ENCODE measurements around the gene NAA60.
"Not testable (repeated sequence)": the region's sequence is repeated elsewhere in the genome, so short reads cannot be mapped to it uniquely, and the experiment has no call there.

NAA60 gene

DNA sequence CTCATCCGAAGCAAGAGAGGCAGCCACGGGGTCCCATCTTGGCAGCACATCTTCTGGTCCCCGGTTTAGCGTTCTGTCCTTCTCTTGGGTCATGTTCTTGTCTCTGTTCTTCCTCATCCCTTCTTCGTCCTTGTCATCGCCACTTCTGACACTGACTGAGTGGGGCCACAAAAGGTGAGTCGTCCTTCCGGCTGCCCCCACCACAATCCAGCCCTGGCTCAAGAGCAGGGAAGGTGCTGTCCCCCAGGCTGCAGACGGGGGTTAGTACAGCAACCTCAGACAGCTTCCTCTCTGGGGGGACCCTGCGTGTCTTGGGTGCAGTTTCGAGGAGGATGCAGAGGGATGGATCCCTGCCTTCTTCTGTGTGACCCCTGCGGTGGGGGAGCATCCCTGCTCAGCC is 21.8 kb downstream of the NAA60 start:
- no peak for DNase-seq

DNA sequence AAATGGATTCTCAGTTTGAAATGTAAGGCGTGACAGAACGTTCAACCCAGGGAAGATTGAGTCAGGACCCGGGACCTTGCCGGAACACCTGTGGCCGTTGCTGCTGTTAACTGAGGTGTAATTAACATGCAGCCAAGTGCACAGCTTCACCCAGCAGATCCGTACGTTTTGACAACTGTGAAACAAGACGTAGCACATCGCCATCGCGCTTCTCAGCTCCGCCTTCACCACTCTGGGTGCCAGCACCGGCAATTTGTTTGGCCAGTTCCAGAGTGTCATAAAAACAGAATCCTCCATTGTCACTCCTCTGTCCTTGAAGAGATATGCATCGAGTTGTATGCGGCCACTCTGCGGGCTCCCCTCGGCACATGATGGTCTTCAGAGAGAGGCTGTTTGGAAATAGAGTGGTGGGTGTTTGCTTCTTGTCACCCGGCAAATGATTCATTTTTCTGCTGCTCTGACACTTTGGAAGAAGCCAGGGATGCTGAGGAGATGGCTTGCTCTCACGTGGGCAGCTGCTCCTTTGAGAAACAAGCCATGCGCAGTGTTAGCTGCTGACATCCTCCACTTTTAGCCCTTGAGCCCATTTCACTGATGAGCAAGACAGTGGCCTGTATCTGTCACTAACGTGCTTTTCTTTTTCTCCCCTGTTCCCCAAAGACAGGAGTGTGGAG is 22.6 kb downstream of the NAA60 start:
- no peak for DNase-seq

DNA sequence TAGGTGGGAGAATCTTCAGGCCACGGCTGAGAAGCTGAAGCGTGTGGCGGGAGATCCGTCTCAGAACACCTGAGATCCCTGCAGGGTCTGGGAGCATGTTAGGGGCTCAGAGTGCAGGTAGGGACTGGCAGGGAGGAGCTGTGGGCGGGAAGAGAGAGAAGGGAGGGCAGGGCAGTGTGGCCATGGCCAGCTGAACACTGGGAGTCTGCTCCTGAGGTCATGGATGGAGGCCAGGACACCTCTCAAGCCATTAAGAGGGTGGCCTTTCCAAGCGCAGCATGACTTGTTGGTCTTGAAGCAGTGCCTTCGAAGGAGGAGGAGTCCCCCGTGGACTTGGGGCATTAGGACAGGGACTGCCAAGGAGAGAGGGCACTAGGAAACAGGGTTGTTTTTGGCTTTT is 23.7 kb downstream of the NAA60 start:
- no peak for DNase-seq

DNA sequence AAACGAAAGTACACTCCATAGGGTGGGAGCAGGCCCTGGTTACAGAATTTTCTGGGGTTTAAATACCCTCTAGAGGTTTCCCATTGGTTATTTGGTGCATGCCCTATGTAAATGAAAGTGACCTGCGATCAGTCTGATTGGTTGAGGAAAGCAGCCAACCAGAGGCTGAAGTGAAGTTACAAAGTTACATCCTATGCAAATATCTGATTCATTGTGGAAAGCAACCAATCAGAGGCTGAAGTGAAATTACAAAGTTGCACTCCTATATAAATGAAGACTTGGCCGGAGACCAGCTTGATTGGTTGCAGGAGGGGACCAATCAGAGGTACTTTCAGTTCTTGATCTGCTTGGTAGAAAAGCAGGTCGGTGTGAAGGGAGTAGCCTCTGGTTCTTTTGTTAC is 24.4 kb downstream of the NAA60 start:
- DNase-seq = no peak

DNA sequence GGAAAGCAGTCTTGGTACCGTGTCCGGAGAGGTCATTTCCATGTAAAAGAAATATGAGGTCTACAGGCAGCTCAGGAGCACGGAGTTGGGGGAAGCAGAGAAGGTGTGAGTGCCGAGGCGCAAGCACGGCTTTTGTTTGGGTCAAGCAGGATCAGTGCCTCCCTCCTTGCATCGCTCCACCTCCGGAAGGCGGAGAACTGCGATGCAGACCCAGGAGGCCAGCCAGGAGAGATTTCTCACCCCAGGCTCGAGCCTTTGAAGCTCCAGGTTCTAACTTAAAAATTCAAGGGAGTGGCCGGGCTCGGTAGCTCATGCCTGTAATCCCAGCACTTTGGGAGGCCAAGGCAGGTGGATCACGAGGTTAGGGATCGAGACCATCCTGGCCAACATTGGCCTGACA is 25.0 kb downstream of the NAA60 start:
- no peak for DNase-seq

DNA sequence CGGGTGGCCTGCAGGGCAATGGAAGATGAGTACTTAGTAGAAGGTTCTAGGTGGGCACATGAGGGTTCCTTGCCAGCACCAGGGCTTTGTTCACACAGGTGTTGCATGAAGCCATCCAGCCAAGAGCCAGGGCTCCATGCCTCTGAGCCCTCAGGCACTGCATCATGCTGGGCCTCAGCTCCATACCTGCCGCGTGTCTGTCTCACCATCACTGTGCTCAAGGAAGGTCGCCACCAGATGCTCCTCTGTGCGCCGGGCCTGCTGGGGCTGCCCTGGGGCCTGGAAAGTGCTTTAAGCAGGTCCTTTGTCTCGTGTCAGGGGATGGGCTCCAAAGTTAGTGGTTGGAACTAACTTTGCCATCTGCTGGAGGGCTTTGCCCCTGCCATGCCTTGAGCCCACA is 26.3 kb downstream of the NAA60 start:
- no peak for DNase-seq

DNA sequence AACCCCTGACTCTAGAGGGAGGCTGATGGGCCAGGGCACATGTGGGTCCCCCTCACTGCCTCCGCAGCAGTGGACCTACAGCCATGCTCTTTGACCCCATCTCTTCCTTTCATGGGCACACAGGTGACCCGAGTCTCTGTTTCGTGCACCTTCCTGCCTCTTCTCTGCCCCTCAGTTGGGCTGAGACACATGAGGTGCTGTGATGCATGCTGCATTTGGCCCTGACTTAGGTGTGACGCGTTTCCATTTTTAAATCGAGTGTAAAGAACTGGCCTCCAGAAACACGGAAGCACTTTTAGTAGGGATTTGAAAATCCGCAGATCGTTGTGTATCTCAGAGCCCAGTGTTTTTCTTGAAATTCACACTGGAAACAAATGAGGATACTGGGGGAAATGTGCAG is 27.2 kb downstream of the NAA60 start:
- no peak for DNase-seq

DNA sequence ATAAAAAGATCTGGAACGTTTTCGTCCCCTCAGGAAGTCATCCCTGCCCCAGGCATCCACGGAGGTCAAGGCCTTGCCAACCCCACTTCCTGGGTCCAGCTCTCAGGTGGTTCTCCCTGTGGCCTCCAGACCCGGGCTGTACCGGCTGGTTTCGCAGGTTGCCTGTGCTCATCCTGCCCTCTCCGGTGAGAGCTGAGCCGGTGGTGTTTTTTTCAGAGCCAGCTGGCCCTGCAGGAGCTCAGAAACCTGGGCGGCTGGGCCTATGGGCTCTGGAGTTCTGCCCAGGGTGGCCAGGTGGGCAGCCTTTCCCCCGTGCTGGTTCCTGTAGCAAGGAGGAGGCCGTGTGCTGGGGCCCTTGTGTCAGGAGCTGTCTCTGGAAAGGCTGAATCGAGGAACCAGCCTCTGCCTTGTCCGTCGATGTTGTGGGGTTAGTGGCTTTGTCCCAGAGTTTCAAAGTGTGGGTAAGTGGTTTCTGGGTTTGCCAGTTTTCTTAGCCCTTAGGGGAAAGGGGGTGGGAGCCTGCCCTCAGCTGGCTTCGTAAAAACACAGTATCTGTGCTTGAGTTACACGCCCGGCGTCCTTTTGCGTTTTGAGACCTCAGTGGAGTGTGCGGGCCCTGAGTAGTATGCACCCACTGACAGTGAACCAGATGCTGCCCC is 28.2 kb downstream of the NAA60 start:
- no peak for DNase-seq

DNA sequence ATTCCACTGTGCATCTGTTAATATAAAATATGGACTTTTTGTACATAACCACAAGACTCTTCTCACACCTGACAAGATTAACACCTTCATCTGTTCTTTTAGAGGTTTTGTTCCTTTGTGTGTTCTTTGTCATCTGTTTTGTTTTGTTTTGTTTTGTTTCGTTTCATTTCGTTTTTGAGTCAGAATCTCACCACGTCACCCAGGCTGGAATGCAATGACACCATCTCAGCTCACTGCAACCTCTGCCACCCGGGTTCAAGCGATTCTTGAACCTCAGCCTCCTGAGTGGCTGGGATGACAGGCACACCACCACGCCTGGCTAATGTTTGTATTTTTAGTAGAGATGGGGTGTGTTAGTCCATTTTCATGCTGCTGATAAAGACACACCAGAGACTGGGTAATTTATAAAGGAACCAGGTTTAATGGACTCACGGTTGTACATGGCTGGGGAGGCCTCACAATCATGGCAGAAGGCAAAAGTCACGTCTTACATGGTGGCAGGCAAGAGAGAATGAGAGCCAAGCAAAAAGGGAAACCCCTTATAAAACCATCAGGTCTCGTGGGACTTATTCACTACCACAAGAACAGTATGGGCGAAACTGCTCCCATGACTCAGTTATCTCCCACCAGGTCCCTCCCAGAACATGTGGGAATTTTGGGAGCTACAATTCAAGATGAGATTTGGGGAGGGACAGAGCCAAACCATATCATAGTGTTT is 29.6 kb downstream of the NAA60 start:
- no peak for DNase-seq

DNA sequence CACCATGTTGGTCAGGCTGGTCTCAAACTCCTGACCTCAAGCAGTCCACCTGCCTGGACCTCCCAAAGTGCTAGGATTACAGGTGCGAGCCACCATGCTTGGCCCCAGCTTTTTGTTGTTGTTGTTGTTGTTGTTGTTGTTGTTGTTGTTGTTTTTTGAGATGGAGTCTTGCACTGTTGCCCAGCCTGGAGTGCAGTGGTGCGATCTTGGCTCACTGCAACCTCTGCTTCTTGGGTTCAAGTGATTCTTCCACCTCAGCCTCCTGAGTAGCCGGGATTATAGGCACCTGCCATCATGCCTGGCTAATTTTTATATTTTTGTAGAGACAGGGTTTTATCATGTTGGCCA is 30.1 kb downstream of the NAA60 start:
- DNase-seq = not testable (repeated sequence)

DNA sequence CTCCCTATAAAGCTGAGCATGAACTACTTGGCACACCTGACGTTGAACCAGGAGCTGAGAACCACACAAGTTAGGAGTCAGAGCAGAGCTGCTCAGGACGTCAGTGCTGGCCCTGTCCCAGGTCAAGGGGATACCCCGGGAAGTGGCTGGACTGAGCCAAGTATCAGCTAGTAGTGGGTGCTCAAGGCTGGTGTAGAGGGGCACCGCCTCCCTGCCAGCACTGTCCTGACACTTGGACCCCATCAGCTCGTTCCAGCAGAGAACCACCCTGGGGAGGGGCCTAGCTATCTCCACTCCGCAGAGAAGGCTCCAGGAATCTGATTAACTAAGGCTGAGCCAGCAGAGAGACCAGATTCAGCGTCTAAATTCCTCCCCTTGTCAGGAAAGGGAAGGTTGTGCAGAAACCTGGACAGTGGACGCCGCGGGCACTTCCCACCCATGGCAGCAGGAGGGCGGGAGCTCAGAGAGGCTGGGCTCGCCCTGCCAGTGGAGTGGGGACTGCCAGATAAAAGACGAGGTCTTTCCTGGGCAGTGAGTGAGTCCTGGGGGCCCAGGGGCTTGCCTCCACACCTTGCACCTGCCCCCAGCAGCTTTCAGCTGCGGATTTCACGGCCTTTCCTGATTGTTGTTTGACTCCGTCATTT is 30.8 kb downstream of the NAA60 start:
- no peak for DNase-seq

DNA sequence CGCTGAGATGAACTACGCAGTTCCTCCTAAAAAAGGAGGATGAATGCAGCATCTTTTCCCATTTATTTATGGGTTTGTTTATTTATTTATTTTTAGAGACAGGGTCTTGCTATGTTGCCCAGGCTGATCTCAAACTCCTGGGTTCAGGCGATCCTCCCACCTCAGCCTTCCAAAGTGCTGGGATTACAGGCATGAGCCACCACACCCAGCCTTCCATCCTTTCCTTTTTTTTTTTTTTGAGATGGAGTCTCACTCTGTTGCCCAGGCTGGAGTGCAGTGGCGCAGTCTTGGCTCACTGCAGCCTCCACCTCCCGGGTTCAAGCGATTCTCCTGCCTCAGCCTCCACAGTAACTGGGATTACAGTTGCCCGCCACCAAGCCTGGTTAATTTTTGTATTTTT is 31.4 kb downstream of the NAA60 start:
- DNase-seq = not testable (repeated sequence)

DNA sequence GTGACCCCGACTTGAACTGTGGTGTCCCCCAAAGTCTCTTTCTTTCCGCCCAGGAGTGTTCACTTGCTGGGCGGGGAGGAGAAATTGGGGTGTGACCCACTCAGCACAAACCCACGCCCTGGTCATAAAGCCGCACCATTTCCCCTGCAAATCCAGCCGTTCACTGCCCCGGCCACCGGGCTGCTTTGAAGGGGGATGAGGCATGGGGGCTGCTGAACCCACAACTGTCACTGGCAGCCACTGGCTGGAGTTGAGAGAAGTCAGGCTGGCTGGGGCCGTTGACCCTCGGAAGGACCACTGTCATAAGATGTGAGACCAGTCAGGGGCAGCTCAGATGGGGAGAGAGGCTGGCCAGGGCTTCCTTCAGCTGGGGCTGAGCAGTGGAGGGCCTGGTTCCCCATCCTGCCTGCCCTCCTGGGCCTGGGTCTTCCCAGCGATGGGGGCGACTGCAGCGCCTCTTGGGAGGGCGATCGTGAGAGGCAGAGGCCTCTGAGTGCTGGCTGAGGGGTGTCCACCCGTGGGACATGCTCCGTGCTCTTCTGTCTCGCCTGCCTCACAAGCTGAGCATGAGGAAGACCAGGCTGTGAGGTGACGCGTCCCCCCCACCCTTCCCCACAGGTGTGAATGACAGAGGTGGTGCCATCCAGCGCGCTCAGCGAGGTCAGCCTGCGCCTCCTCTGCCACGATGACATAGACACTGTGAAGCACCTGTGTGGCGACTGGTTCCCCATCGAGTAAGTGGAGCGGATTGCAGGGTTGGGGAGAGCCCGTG is 32.3 kb downstream of the NAA60 start:
- no peak for DNase-seq

DNA sequence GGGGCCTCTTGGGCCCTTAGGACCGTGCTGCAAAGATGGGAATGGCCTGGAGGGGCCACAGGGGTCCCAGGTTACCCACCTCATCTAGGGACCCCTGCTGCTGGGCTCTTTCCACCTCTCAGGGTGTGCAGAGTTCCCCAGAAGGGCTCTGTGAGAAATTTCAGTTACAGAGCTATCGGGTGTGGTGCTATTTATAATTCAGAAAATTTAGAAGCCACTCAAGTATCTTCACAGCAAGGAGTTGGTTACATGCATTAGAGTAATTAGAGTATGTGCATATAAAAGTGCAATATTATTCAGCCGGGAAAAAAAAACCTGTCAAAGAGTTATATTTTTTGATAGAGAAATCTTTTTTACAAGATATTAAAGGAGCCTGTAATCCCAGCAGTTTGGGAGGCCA is 32.9 kb downstream of the NAA60 start:
- no peak for DNase-seq

DNA sequence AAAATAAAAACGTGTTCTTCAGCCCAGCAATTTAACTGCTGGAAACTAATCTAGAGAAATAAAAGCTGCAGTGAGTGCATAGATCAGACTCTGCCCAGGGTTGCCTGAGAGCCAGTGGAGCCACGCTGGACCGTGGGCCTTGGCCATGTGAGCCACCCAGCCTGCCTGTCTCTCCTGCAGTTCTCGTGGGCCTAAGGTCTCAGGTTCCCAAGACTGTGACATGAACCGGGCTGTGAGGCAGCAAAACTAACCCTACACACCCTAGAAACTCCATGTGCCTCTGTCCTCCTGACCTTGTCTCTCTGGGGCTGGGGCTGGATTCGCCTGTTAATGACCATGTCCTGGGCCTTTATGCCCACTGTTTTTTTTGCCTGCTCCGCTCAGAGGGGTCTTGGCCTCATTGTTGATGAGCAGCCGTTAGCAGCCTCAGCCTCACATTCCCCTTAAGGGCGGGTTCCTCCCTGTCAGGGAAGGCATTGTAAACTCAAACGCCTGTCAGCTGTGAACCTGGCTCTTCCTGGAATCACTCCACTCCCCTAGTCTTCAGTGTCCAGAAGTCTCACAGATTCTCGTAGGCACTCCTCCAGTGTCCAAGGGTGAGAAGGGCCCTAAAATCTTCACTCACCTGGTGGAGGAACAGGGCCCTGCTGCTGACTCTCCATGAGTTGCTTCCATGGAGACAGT is 34.9 kb downstream of the NAA60 start:
- DNase-seq = no peak

DNA sequence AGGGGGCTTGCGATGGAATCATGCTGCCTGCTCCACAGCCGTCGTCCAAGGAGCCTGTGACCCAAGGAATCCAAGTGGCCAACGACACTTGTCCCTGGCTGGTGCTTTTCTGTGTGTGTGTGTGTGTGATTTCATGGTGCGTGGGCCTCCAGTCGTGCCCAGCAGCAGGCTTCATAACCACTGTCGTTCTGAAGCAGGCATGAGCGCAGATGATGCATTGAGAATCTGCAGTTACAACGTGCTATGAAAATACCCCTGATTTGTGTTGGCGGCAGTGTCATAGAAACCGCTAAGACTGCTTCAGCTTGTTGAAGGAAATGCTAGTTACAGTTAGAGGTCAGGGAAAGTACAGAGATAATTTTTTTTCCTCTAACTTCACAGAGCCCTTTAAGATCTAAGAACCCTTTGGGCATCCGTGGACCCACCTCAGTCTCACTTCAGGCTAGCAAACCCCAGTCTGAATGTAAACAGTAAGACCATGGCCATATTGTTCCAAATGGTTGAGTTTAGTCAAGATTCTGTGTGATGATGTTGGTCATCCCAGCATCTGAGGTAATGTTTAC is 36.3 kb downstream of the NAA60 start:
- DNase-seq = no peak

DNA sequence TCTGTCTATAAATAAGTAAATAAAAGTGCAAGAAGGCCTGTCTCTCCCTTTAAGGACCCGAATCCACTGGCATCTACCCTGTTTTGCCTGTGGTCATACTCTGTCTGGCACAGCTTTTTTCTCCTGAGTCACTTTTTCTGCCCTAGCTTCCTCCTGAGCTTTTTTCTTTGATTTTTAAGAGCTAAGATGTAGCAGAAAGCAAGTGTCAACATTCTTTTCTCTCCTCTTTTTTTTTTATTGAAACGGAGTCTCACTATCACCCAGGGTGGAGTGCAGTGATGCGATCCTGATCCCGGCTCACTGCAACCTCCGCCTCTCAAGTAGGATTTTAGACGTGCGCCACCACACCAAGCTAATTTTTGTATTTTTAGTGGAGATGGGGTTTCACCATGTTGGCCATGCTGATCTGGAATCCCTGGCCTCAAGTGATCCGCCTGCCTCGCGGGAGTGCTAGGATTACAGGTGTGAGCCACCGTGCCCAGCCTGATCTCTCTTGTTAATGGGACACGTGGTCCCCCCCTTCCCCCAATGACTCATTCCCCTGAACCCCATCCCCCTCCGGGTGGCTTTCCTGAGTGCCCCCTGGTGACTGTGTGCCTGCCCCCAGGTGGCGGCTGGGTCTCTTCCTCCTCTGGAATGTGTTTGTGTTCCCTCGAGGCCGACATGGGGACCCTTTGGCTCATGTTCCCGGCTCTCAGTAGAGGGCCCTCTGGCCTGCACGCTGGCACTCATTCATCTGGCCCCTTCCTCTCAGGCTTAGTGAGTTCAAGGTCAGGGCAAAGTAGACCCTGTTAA is 37.6 kb downstream of the NAA60 start:
- peak; percentile 35 for DNase-seq

DNA sequence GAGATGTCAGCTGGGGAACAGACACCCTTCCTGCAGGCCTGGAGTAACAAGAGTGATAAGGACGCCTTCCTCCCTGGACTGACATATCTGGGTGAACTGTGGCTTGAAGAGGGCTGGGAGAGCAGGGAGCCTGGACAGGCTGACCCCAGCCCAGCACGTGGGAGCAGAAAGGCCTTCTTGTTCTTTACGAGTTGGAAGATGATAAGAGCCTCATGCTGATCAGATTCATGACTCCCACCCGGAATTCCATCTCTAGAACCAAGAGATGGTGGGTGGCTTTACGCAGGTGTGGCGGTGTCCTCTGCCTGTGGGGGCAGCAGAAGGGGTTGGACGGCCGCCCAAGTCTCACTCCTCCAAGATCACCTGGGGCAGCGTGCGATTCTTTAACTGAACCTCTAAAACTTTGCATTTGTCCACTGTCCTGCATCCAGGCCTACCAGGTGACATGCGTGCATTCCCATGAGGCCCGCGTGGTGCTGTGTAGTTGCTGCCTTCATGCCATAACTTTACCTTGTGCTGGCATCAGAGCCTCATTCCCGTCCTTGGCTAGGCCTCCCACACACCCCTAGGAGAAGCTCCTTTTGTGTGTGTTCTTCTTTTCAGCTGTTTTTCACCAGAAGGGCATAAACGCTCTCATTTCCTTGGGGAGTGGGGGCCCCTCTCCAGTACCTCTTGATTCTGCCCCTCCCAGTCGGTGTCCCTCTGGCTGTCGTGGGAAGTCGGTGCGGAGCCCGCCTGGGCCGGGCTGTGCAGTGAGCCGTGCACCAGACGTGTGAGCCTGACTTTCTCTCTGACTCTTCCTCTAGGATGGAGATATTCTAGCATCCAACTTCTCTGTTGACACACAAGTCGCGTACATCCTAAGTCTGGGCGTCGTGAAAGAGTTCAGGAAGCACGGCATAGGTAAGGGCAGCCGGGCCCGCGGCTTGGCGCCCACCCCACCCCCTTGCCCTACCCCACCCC is 38.5 kb downstream of the NAA60 start:
- DNase-seq = no peak

DNA sequence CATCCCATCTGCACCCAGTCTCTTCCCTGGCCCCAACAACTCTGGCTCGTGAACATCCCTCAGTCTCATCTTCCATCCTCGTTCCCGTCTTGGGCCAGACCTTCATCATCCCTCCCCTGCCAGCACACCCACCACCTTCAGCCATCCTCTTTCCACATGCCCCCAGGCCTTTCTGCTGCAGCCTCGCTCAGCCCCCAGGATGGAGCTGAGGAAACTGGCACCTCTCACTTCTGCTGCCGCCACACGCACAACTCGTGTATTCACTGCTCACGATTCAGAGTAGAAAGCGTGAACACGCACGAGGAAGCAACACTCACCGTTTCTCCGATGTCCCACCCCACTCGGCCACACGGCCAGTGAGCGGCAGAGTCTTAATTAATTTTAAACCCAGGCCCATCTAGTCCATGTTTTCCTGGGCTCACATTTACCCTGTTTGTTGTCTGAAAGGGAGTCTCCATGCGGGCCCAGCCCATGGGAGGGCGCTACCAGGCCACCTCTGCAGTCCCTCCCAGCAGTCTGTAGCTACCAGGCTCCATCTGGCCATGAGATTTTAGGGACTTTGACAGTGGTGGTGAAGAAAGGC is 39.3 kb downstream of the NAA60 start:
- no peak for DNase-seq

All from NCI-H82 (cell line).